Testis (tissue), 3 donors: Measurements from ENCODE around the gene ABCB9. TPM values are rescaled to one million over a fixed set of nuclear protein-coding genes. Genes with fewer than 3 reads are reported as not detected.

ENCODE experiments used
- DNase-seq: peaks from one replicate; pipeline ENCODE4 v3.0.0-alpha.2; 2019
- H3K27ac ChIP-seq, 2 donors: fragments of 200-600 bp; sonication (generic); one replicate each; pipeline ENCODE4 v1.5.1; 2019
- H3K27me3 ChIP-seq: fragments of 200-600 bp; sonication (generic); one replicate; pipeline ENCODE4 v1.5.1; 2019
- H3K36me3 ChIP-seq: fragments of 200-600 bp; sonication (generic); one replicate; pipeline ENCODE4 v1.5.1; 2017; ENCODE audit warnings: low read depth; ENCODE audit errors: missing control alignments
- H3K4me1 ChIP-seq: fragments of 200-600 bp; sonication (generic); one replicate; pipeline ENCODE4 v1.5.1; 2019
- H3K4me3 ChIP-seq, 2 donors: fragments of 200-600 bp; sonication (generic); one replicate each; pipeline ENCODE4 v1.5.1; 2017 to 2019
- H3K9me3 ChIP-seq: fragments of 200-600 bp; sonication (generic); one replicate; pipeline ENCODE4 v1.5.1; 2017
- POLR2A ChIP-seq: fragments of 450-650 bp; IDR thresholded peaks from one replicate; pipeline ENCODE4 v1.6.1; 2017; ENCODE audit warnings: antibody characterized with exemption, mild to moderate bottlenecking, moderate library complexity
- whole genome bisulfite sequencing, 2 donors: methylation state at CpG; one replicate each; pipeline ENCODE4 v1.1.5; 2018; 5-methylcytosine and 5-hydroxymethylcytosine counted together
- intact Hi-C: fragments of 100-400 bp; cut with DNase I; formaldehyde crosslinking; loops from one replicate; pipeline ENCODE4 v1.15.1; 2023; ENCODE audit warnings: low total_unique reads
- polyA plus RNA-seq: library from polyadenylated mRNA; stranded (reverse); fragments of 350-450 nt; fragmentation: Illumina TruSeq; extraction: RNeasy Lipid Tissue Mini Kit (QIAGEN cat#74804); gene quantifications from one replicate; pipeline ENCODE4 v1.2.3, GENCODE V29; 2014; ENCODE audit warnings: low read depth, low replicate concordance; ENCODE audit not compliant: insufficient read depth
- total RNA-seq, 2 donors: library from RNA; depleted of rRNA; stranded (reverse); fragments of >200 nt; gene quantifications; one replicate each; pipeline ENCODE4 v1.2.3, GENCODE V29; 2016
- TF ChIP-seq, protein P1 (sequence below), 3 experiments: fragments of 450-650 bp in 2 of 3; fragments of 200-600 bp in 1 of 3; sonication (generic) in 1 of 3; IDR thresholded peaks; one replicate each; pipeline ENCODE4 v1.5.1; 2016 to 2019; ENCODE audit warnings: antibody characterized with exemption in 3 of 3, mild to moderate bottlenecking in 2 of 3, moderate library complexity in 1 of 3

The ABCB9 gene
- total and polyA plus RNA-seq, 3 donors from 2014 or later, result 41.6 to 82.8 (median 75.3) TPM

DNA sequence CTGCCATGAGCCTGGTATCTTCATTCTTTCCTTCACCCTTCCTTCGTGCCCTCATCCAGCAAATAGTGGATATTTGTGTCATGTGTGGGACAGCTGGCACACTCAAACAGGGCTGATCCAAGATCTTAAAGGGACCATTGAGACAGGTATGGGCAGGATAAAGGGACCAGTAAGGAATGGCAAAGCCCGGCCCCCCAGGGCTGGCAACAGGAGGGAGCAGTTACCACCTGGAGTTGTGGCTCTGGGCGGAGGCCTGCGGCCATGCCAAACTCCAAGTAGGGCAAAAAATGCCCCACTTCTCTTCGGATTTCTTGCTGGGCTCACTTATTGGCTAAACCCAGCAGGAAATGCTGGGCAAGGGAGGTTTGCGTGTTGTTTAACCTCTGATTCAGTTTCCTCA, 10.9 kb upstream of the ABCB9 start:
- H3K27me3 ChIP-seq, result no peaks in the 10 kb centered on the region
- H3K9me3 ChIP-seq, result no peaks in the 10 kb centered on the region
- DNase-seq, result no peak
- H3K27ac ChIP-seq, result no peak overlapping the region
- no peak overlapping the region for H3K4me3 ChIP-seq
- no peak for TF ChIP-seq POLR2A
- TF ChIP-seq, protein P1, sequence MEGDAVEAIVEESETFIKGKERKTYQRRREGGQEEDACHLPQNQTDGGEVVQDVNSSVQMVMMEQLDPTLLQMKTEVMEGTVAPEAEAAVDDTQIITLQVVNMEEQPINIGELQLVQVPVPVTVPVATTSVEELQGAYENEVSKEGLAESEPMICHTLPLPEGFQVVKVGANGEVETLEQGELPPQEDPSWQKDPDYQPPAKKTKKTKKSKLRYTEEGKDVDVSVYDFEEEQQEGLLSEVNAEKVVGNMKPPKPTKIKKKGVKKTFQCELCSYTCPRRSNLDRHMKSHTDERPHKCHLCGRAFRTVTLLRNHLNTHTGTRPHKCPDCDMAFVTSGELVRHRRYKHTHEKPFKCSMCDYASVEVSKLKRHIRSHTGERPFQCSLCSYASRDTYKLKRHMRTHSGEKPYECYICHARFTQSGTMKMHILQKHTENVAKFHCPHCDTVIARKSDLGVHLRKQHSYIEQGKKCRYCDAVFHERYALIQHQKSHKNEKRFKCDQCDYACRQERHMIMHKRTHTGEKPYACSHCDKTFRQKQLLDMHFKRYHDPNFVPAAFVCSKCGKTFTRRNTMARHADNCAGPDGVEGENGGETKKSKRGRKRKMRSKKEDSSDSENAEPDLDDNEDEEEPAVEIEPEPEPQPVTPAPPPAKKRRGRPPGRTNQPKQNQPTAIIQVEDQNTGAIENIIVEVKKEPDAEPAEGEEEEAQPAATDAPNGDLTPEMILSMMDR (IDR thresholded peaks at IDR 0.05), result no peak
- no peaks in the 10 kb centered on the region for H3K36me3 ChIP-seq
- peaks cover 37% of the 10 kb centered on the region for H3K4me1 ChIP-seq
- 89 to 94% methylated on average over 6 of the region's 6 CpGs for WGBS, 2 donors
- intact Hi-C loops, result no loop called here

DNA sequence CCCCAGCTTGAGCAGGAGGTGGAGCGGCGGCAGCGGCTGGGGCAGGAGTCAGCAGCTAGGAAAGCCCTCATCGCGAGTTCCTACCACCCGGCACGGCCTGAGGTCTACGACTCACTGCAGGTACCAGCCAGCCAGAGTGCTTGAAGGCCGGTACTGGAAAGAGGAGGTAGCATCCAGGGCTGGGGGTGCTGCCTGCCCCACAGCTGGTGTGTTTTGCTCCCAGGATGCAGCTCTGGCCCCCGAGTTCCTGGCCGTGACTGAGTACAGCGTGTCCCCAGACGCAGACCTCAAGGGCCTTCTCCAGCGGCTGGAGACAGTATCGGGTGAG, 10.3 kb upstream of the ABCB9 start:
- H3K4me3 ChIP-seq, result no peak overlapping the region
- no peaks in the 10 kb centered on the region for H3K36me3 ChIP-seq
- intact Hi-C loops, result no loop called here
- no peaks in the 10 kb centered on the region for H3K9me3 ChIP-seq
- DNase-seq, result no peak
- H3K4me1 ChIP-seq, result peaks cover 32% of the 10 kb centered on the region
- no peak overlapping the region for H3K27ac ChIP-seq
- 65 to 79% methylated on average over 13 to 15 of the region's 15 CpGs for WGBS, 2 donors
- TF ChIP-seq POLR2A, result no peak
- TF ChIP-seq, protein P1 (IDR thresholded peaks at IDR 0.05), result no peak
- H3K27me3 ChIP-seq, result no peaks in the 10 kb centered on the region

DNA sequence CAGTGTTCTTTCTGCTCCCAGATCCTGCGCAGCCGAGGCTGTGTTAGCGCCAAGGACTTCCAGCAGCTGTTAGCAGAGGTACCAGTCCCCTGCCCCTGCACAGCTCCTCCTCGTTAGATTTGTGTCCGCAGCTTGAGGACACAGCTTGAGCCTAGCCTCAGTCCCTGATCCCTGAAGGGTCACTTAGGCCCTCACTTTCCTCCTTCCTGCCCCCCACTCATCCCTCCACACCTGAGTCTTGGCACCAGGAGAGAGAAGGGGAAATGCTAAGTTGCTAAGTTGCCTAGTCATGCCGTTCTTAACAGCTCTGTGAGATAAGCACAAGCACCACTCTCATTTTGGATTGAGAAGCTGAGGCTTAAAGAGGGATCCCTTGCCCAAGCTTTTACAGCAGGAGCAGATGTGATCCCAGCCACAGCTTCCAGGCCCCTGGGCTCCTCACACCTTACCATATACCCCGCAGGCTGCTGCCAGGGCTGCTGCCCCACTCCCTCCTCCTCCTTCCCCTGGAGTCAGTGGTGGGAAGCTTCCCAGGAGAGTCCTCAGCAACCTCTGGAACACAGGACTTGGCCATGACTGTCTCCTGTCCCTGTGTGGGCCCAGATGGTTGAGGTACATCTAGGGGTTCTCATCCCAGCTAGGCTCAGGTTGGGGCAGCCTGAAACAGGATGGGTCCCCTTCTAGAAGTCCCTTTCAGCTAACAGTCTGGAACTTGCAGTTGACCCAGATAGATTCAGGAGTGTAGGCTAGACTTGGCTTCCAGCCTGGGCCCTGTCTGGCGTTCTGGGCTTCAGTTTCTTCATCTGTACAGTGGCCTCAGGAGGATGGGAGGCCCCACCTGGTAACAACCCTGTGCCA, 9.8 kb upstream of the ABCB9 start:
- Histone ChIP-seq H3K27ac (peak overlapping the region; percentile 15 to 96), H3K4me1 (peaks cover 28% of the 10 kb centered on the region), H3K27me3 (no peaks in the 10 kb centered on the region), H3K36me3 (no peaks in the 10 kb centered on the region), H3K9me3 (no peaks in the 10 kb centered on the region), H3K4me3 (peak overlapping the region; percentile 83 to 99)
- intact Hi-C loops, result no loop called here
- no peak for DNase-seq
- 3 to 6% methylated on average over 6 to 8 of the region's 8 CpGs for WGBS, 2 donors
- TF ChIP-seq POLR2A, result no peak
- TF ChIP-seq, protein P1 (IDR thresholded peaks at IDR 0.05), result no peak

DNA sequence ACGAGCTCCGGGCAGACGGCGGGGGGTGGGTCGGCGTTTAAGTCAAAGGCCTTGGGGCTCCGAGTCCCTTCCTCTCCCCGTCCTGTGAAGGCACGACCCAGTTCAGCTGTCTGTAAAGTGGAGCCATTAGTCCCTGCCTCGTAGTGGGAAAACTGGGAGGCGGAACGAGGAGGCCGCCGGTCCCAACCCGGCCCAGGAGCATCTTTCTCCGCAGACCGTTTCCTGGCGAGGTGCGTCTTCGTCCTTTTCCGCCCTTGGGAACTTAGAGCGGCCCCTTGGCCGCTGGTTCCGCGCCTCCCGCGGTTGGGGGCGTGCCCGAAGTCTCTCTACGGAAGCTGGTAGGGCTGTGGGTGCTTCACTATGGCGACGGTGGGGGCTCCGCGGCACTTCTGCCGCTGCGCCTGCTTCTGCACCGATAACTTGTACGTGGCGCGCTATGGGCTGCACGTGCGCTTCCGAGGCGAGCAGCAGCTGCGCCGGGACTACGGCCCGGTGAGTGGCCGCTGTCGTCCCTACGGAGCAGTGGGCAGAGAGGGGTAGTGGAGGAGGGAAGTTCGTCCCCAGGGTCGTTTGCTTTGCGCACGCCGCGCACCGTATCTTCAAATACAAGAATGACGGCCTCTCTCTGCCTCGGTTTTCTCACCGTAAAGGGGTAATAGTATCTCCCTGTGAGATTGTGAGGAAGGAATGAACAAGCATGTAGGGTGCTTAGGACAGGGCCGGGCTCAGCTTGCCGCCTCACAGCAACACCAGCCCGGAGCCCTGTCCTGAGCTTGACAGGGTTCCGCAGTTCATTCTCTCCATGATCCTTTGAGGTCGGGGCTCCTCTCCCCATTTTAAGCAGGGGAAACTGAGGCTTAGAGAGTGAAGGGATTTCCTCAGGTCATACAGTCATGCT, 8.9 kb upstream of the ABCB9 start, which contains the start of gene OGFOD2:
TSS of gene OGFOD2 (plus strand) at position 353 of the 898 bp plus-strand sequence. CDS start at position 361, 8 bp downstream.
- no peaks in the 10 kb centered on the region for H3K9me3 ChIP-seq
- intact Hi-C loops, result no loop called here
- H3K27ac ChIP-seq, result peak within 1 kb of the TSS; percentile 96 to 97
- no peaks in the 10 kb centered on the region for H3K36me3 ChIP-seq
- no peaks in the 10 kb centered on the region for H3K27me3 ChIP-seq
- peak within 1 kb of the TSS; percentile 83 to 99 for H3K4me3 ChIP-seq
- WGBS, 2 donors, result 0 to 1% methylated on average over 51 to 66 of the region's 66 CpGs
- peaks cover 28% of the 10 kb centered on the region for H3K4me1 ChIP-seq
- peak; percentile 95 for DNase-seq
- no peak for TF ChIP-seq POLR2A
- TF ChIP-seq, protein P1 (IDR thresholded peaks at IDR 0.05), result peak in 1 of 3 experiments; percentile 38
